GM12878 (cell line): ENCODE data around the gene RARRES2. TPM values are rescaled to one million over a fixed set of nuclear protein-coding genes. Genes with fewer than 3 reads are reported as not detected.

ENCODE experiments used
- BCLAF1 ChIP-seq: fragments of 450-650 bp; IDR thresholded peaks from 2 replicates; pipeline ENCODE4 v1.6.1; 2017; ENCODE audit warnings: antibody characterized with exemption, mild to moderate bottlenecking, moderate library complexity
- E2F8 ChIP-seq: fragments of 450-650 bp; IDR thresholded peaks from 2 replicates; pipeline ENCODE4 v1.6.1; 2018; ENCODE audit warnings: mild to moderate bottlenecking, low read depth, moderate library complexity; ENCODE audit not compliant: partially characterized antibody
- IKZF2 ChIP-seq, 2 experiments: fragments of 450-650 bp; IDR thresholded peaks; 2 replicates each; pipeline ENCODE4 v1.6.1; 2017; ENCODE audit warnings: mild to moderate bottlenecking in 2 of 2, moderate library complexity in 2 of 2
- IRF3 ChIP-seq: fragments of 450-650 bp; IDR thresholded peaks from 2 replicates; pipeline ENCODE4 v1.6.1; 2014; ENCODE audit warnings: mild to moderate bottlenecking
- LARP7 ChIP-seq: fragments of 450-650 bp; IDR thresholded peaks from 2 replicates; pipeline ENCODE4 v1.6.1; 2017; ENCODE audit warnings: mild to moderate bottlenecking
- NFIC ChIP-seq: IDR thresholded peaks from 2 replicates; pipeline ENCODE4 v1.6.1; 2012; ENCODE audit warnings: low read depth, mild to moderate bottlenecking, inconsistent platforms, low read length, moderate library complexity
- NFXL1 ChIP-seq: fragments of 450-650 bp; IDR thresholded peaks from 2 replicates; pipeline ENCODE4 v1.6.1; 2017; ENCODE audit warnings: antibody characterized with exemption, mild to moderate bottlenecking, borderline replicate concordance
- NR2C2 ChIP-seq: IDR thresholded peaks from 2 replicates; pipeline ENCODE4 v1.6.1; 2011; ENCODE audit warnings: borderline replicate concordance, low read depth; ENCODE audit not compliant: control insufficient read depth, insufficient read length
- PKNOX1 ChIP-seq: fragments of 450-650 bp; IDR thresholded peaks from 2 replicates; pipeline ENCODE4 v1.6.1; 2016; ENCODE audit warnings: mild to moderate bottlenecking
- RCOR1 ChIP-seq: conservative IDR thresholded peaks from 2 replicates; pipeline ENCODE4 v1.6.1; 2012; ENCODE audit warnings: low read depth, low read length, improper control_type of control experiment
- TARDBP ChIP-seq: IDR thresholded peaks from 2 replicates; pipeline ENCODE4 v1.6.1; 2016; ENCODE audit warnings: borderline replicate concordance
- TCF3 ChIP-seq: IDR thresholded peaks from 2 replicates; pipeline ENCODE4 v1.6.1; 2012; ENCODE audit warnings: low read depth, mild to moderate bottlenecking, low read length, borderline replicate concordance; ENCODE audit not compliant: insufficient read depth
- ZBTB4 ChIP-seq: fragments of 450-650 bp; formaldehyde crosslinking; IDR thresholded peaks from 2 replicates; pipeline ENCODE4 v1.4.0; 2022; ENCODE audit warnings: mild to moderate bottlenecking, moderate library complexity
- polyA plus RNA-seq, 11 experiments: library from polyadenylated mRNA; depleted of rRNA in 4 of 11; unstranded in 6 of 11; stranded (reverse) in 5 of 11; fragments of >200 nt; fragmentation: Nextera tagmentation in 4 of 11; fragmentation: Illumina TruSeq in 1 of 11; extraction: Ambion mirVana in 4 of 11; extraction: Trizol in 1 of 11; gene quantifications; 1 replicate in 1 of 11; 2 replicates in 10 of 11; pipeline versions ENCODE4 v1.2.1 to v1.2.3, GENCODE V29; 2011 to 2016; ENCODE audit warnings: inconsistent platforms in 2 of 11, missing spikeins in 2 of 11, low read depth in 1 of 11
- total RNA-seq, 4 experiments: library from RNA; depleted of rRNA in 3 of 4; stranded (reverse); fragments of >200 nt in 3 of 4; fragmentation: Illumina TruSeq in 1 of 4; extraction: Trizol in 1 of 4; gene quantifications; 2 replicates each; pipeline versions ENCODE4 v1.2.1 to v1.2.3, GENCODE V29; 2013 to 2021
- TF ChIP-seq, protein P1 (sequence below): IDR thresholded peaks from 2 replicates; pipeline ENCODE4 v1.6.1; 2012; ENCODE audit warnings: mild to moderate bottlenecking, low read depth, low read length

The RARRES2 gene
- total and polyA plus RNA-seq, 10 of the 15 experiments (the other 5 are each of a cell fraction or from before 2014, with no cell fraction given) = 0.13 to 2.2 (median 0.40) TPM; not detected in 3

DNA sequence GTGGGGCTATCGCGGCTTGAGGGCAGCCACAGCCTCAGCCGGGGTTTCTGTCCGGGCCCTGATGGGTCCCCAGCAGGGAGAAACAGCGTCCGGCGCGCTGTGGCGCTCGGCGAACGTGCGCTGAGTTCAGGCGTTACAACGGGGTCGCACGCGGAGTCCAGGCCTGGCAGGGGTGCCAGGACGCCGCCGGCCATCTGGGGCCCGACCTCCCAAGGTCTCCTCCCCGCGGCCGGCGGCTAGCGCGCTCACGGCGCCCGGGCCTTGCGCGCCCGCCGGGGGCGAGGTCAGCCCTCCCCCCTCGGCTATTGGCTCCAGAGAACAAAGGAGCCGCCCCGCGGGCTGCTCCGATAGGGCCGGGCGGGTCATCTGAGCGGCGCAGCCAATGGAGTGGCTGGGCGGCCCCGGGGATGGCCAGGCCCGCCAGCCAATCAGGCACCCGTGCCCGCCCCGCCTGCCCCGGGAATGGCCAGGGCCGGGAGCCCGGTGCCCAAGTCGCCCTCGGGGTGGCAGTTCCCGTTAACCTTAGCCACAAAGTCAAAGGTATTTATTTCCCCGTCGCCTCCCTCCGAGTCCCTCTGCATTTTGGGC, 37.5 kb upstream of the RARRES2 start, which contains the start of gene ZNF775 (continued):
- TF ChIP-seq, protein P1, sequence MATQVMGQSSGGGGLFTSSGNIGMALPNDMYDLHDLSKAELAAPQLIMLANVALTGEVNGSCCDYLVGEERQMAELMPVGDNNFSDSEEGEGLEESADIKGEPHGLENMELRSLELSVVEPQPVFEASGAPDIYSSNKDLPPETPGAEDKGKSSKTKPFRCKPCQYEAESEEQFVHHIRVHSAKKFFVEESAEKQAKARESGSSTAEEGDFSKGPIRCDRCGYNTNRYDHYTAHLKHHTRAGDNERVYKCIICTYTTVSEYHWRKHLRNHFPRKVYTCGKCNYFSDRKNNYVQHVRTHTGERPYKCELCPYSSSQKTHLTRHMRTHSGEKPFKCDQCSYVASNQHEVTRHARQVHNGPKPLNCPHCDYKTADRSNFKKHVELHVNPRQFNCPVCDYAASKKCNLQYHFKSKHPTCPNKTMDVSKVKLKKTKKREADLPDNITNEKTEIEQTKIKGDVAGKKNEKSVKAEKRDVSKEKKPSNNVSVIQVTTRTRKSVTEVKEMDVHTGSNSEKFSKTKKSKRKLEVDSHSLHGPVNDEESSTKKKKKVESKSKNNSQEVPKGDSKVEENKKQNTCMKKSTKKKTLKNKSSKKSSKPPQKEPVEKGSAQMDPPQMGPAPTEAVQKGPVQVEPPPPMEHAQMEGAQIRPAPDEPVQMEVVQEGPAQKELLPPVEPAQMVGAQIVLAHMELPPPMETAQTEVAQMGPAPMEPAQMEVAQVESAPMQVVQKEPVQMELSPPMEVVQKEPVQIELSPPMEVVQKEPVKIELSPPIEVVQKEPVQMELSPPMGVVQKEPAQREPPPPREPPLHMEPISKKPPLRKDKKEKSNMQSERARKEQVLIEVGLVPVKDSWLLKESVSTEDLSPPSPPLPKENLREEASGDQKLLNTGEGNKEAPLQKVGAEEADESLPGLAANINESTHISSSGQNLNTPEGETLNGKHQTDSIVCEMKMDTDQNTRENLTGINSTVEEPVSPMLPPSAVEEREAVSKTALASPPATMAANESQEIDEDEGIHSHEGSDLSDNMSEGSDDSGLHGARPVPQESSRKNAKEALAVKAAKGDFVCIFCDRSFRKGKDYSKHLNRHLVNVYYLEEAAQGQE = no peak
- TF ChIP-seq TCF3 (no peak), ZBTB4 (CRISPR knock-in tag) (no peak), TARDBP (no peak), E2F8 (no peak), LARP7 (peak; percentile 87), BCLAF1 (peak; percentile 35; the same call in 1 of the 2 replicates), NFXL1 (no peak), NR2C2 (no peak), RCOR1 (no peak), IKZF2 (IDR thresholded peaks at IDR 0.05) (0 out of 4 replicates have a peak, but pooled peaks of 1 of the 2 experiments have one; percentile 35), PKNOX1 (peak; percentile 97), NFIC (no peak), IRF3 (peak; percentile 97)
